Measurements from ENCODE around the gene CKAP5.
A peak's percentile ranks its signal among the peaks of the same experiment; 100 is the strongest.

Gene CKAP5

DNA sequence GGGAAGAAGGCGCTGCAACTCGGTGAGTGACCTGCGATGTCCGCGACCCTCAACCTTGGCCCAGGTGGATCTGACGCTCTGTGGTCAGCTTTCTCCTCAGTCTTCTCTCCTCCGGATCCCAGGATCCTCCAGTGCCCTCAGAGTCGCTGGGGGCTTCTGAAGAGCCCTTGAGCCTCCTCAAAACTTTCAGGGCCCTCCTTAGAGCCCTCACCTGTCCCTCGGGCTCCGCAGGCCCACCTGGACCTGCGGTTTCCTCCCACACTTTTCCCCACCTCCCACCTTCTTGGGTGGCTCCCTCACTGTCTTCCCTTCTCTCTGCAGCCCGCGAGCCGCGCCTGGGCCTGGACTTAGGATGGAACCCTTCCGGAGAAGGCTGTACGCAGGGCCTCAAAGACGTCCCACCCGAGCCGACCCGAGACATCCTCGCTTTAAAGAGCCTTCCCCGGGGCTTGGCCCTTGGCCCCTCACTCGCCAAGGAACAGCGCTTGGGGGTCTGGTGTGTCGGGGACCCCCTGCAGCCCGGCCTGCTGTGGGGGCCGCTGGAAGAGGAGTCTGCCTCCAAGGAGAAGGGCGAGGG lies 144.9 kb downstream of the CKAP5 start:
- peaks cover 23% of the 10 kb centered on the region for H3K4me1 ChIP-seq (ENCODE audit: control insufficient read depth, insufficient read depth, low read length)
- peak overlapping the region; percentile 90 for H3K9ac ChIP-seq (ENCODE audit: low read length)
- H3K36me3 ChIP-seq (ENCODE audit: control insufficient read depth, insufficient read depth, low read length), result peaks cover 26% of the 10 kb centered on the region
- H3K27me3 ChIP-seq (ENCODE audit: control insufficient read depth, insufficient read depth, low read length), result no peaks in the 10 kb centered on the region
- H3K4me3 ChIP-seq (ENCODE audit: low read length), result peak overlapping the region; percentile 65
- H3K9me3 ChIP-seq (ENCODE audit: control insufficient read depth, low read length), result no peaks in the 10 kb centered on the region

DNA sequence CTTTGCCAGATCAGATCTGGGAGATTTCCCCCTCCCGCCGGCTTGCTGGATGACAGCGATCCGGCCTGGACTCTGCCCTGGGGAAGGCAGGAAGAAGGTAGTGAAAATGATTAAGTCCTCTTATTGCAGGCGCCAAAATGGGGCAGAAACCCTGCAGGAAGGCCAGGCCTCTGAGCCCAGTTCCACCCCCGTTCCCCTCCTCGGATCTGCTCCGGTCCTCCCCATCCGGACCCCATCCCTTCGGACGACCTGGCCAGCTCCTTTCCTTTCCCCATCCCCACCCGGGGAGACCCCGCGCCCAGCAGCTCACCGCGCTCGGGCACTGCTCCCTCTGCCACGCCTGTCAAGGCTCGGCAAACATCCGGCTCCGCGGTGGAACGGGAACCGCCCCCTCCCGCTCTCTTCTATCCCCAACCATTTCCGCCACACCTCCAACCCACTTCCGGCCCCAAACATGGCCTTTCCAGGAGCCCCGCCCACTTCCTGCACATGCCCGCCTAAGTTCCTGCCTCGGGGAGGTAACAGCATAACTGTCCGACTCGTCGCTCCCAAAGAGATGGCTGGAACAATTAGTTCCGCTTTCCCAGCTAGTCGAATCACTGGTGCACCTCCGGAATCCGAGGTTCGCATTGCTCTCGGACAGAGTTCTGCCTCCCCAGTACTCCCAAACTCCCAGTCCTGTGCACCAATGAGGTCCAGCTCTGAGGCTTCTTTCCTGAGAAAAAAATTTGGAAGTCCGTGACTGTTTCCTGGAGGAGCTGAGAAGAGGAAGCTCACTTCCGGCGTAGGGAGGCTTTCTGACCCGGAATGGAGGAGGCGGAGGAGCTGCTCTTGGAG lies 145.6 kb downstream of the CKAP5 start, which contains the start of the genes ARHGAP1 and ZNF408:
TSS of gene ARHGAP1 (minus strand) at position 379 of the 837 bp plus-strand sequence. CDS start 4,512 bp downstream, outside the sequence.
TSS of gene ZNF408 (plus strand) at position 791 of the 837 bp plus-strand sequence. CDS start at position 808, 17 bp downstream.
- no peaks in the 10 kb centered on the region for H3K9me3 ChIP-seq (ENCODE audit: control insufficient read depth, low read length)
- peak within 1 kb of the TSS; percentile 90 for H3K9ac ChIP-seq (ENCODE audit: low read length)
- H3K4me3 ChIP-seq (ENCODE audit: low read length), result peak within 1 kb of the TSS; percentile 65
- peaks cover 24% of the 10 kb centered on the region for H3K36me3 ChIP-seq (ENCODE audit: control insufficient read depth, insufficient read depth, low read length)
- H3K27me3 ChIP-seq (ENCODE audit: control insufficient read depth, insufficient read depth, low read length), result no peaks in the 10 kb centered on the region
- peaks cover 23% of the 10 kb centered on the region for H3K4me1 ChIP-seq (ENCODE audit: control insufficient read depth, insufficient read depth, low read length)

DNA sequence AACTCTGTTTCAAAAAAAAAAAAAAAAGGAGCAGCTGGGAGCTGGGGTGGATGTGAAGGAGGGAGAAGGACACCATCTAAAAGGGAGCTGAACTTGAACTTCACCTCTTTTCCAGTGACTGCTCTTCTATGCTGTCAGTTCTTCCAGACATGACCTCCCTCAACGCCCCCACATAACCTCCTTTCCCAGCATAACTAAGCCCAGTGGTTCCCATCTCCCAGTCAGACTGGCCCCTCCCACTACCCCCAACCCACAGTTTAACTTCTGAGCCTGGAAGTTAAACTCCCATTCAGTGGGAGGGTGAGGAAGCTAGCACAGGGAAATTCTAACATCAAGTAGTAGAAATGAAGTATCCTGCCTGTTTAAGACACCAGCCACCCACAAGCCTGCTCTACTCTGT lies 147.5 kb downstream of the CKAP5 start:
- no peaks in the 10 kb centered on the region for H3K27me3 ChIP-seq (ENCODE audit: control insufficient read depth, insufficient read depth, low read length)
- peaks cover 31% of the 10 kb centered on the region for H3K36me3 ChIP-seq (ENCODE audit: control insufficient read depth, insufficient read depth, low read length)
- no peak overlapping the region for H3K4me3 ChIP-seq (ENCODE audit: low read length)
- H3K4me1 ChIP-seq (ENCODE audit: control insufficient read depth, insufficient read depth, low read length), result peaks cover 34% of the 10 kb centered on the region
- no peaks in the 10 kb centered on the region for H3K9me3 ChIP-seq (ENCODE audit: control insufficient read depth, low read length)
- no peak overlapping the region for H3K9ac ChIP-seq (ENCODE audit: low read length)

DNA sequence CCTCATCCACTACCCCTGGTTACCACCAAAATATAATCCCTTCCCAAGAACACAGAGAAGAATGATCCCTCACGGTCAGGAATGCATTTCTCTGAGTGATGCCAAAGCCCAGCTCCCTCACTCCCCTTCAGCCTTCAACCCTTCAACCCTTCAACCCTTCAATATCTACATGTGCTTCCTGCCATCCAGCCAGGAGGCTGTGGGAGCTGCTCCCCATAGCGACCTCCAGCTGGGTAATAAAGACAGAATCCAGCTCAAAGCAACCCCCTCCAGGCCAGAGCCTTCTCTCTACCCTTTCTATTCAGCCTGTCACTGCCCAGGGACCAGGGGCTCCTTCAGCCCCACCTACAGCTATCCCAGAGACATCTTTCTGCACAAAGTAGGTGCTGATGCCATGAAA lies 148.4 kb downstream of the CKAP5 start:
- Histone ChIP-seq H3K4me1 (ENCODE audit: control insufficient read depth, insufficient read depth, low read length) (peaks cover 34% of the 10 kb centered on the region), H3K36me3 (ENCODE audit: control insufficient read depth, insufficient read depth, low read length) (peaks cover 28% of the 10 kb centered on the region), H3K4me3 (ENCODE audit: low read length) (no peak overlapping the region), H3K9ac (ENCODE audit: low read length) (peak overlapping the region; percentile 51), H3K27me3 (ENCODE audit: control insufficient read depth, insufficient read depth, low read length) (no peaks in the 10 kb centered on the region), H3K9me3 (ENCODE audit: control insufficient read depth, low read length) (no peaks in the 10 kb centered on the region)

DNA sequence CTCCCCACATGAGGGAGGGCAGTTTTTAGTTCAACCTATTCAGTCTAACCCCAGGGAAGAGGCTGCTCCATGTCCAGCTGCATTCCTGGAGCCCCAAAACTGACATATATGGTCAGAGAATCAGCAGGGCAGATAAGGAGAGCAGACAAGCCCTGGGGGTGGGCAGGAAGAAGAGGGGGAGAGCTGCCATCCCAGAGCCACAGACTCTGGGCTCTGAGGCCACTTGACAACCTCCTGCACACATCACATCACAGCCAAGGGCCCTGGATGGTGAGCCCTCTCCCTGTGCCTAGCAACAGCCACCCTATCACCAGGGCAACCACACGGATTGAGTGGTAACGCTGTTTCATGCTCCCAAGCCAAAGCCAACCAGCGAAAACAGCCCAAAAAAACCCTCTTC lies 148.8 kb downstream of the CKAP5 start:
- Histone ChIP-seq H3K9ac (ENCODE audit: low read length) (peak overlapping the region; percentile 51), H3K4me3 (ENCODE audit: low read length) (no peak overlapping the region), H3K4me1 (ENCODE audit: control insufficient read depth, insufficient read depth, low read length) (peaks cover 34% of the 10 kb centered on the region), H3K36me3 (ENCODE audit: control insufficient read depth, insufficient read depth, low read length) (peaks cover 25% of the 10 kb centered on the region), H3K9me3 (ENCODE audit: control insufficient read depth, low read length) (no peaks in the 10 kb centered on the region), H3K27me3 (ENCODE audit: control insufficient read depth, insufficient read depth, low read length) (no peaks in the 10 kb centered on the region)

DNA sequence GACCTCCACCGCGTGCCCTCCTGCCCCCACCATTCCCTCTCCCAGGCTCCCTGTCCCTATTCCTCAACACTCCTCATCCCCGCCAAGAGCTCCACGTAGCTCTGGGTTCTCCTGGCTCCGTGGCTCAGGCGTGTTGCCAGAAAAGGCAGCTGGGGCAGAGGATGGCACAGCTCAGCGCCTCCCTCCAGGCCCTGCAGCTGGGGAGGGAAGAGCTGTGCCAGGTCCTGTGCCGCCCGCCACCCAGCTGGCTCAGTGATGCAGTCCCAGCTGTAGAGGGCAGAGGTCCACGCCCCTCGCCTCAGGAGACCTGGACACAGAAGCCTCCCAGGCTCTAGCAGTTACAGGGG lies 149.9 kb downstream of the CKAP5 start:
- no peaks in the 10 kb centered on the region for H3K9me3 ChIP-seq (ENCODE audit: control insufficient read depth, low read length)
- no peaks in the 10 kb centered on the region for H3K27me3 ChIP-seq (ENCODE audit: control insufficient read depth, insufficient read depth, low read length)
- H3K4me1 ChIP-seq (ENCODE audit: control insufficient read depth, insufficient read depth, low read length), result peaks cover 31% of the 10 kb centered on the region
- H3K9ac ChIP-seq (ENCODE audit: low read length), result no peak overlapping the region
- peaks cover 25% of the 10 kb centered on the region for H3K36me3 ChIP-seq (ENCODE audit: control insufficient read depth, insufficient read depth, low read length)
- H3K4me3 ChIP-seq (ENCODE audit: low read length), result no peak overlapping the region

DNA sequence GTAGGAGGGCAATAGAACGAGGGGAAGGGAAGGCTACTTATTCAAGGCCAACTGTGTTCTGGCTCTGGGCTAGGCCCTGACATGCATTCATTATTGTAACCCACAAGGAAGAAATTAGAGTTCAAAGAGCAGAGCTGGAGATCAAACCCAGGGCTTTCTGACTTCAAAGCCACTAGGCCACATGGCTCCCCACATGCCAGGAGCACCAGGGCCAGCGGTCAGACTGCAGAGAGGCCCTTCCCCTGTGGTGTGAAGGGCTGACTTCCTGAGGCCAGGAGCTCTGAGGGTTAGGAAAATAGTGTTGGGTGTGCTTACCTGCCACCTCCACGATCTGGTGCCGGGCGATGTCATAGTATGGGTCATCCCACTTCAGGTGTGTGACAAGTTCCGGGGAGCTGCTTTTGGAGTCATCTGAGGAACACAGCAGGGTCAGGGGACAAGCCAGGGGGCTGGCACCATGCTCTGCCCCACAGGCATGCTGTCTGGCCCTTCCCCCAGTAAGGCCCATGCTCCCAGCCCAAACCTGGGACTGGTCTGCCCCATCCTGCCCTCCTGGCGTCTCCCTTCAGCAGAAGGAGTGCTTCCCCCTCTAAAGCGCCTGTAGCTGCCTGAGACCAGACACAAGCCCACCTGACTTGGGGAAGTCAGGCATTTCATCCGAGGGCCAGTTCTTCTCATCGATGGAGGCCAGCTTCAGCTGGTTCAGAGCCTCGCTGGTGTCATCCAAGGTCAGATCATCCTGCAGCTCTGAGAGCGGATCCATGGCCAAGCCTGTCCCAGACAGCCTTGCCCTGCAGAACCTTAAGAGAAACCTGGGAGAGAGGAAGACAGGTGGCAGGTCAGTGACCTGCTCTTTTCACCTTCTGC lies 150.5 kb downstream of the CKAP5 start:
- Histone ChIP-seq H3K4me3 (ENCODE audit: low read length) (no peak overlapping the region), H3K4me1 (ENCODE audit: control insufficient read depth, insufficient read depth, low read length) (peaks cover 31% of the 10 kb centered on the region), H3K9ac (ENCODE audit: low read length) (no peak overlapping the region), H3K27me3 (ENCODE audit: control insufficient read depth, insufficient read depth, low read length) (no peaks in the 10 kb centered on the region), H3K36me3 (ENCODE audit: control insufficient read depth, insufficient read depth, low read length) (peaks cover 25% of the 10 kb centered on the region), H3K9me3 (ENCODE audit: control insufficient read depth, low read length) (no peaks in the 10 kb centered on the region)

DNA sequence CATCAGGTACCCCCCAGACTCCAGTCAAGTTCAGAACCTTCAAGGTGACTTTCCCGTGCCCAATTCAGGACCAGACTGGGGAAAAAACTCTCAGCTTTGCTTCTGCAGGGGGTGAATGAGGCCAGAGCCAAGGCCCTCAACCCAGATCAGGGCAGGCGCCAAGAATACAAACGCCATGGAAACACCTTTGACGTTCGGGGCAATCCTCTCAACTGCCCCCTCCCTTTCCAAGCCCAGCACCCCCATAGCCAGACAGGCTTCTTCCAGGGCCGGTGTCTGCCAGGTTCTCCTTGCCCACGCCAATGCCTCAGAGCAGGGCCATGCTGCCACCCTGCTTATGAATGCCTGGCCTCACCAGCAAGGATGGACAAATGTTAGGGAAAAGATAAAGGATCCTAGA lies 151.5 kb downstream of the CKAP5 start:
- Histone ChIP-seq H3K4me3 (ENCODE audit: low read length) (no peak overlapping the region), H3K36me3 (ENCODE audit: control insufficient read depth, insufficient read depth, low read length) (peaks cover 25% of the 10 kb centered on the region), H3K9ac (ENCODE audit: low read length) (no peak overlapping the region), H3K27me3 (ENCODE audit: control insufficient read depth, insufficient read depth, low read length) (no peaks in the 10 kb centered on the region), H3K4me1 (ENCODE audit: control insufficient read depth, insufficient read depth, low read length) (peaks cover 31% of the 10 kb centered on the region), H3K9me3 (ENCODE audit: control insufficient read depth, low read length) (no peaks in the 10 kb centered on the region)

DNA sequence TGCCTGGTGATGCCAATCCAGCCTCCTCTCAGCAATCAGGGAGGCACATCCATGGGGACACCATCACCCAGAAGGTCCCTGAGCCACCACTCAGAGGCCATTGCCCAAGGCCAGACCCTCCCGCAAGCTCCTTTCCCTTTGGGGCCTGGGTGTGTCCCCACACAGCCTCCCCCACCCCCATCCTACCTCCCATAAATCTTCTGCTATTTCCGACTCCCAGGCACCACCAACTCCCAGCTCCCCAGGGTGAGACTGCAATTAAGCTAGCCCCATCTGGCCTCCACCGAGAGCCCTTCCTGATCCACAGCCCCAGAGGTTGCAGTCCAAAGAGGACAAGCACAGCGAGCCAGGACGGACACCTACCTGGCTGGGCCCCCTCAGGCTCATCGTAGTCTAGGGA lies 152.0 kb downstream of the CKAP5 start:
- H3K4me3 ChIP-seq (ENCODE audit: low read length), result no peak overlapping the region
- peaks cover 25% of the 10 kb centered on the region for H3K36me3 ChIP-seq (ENCODE audit: control insufficient read depth, insufficient read depth, low read length)
- H3K4me1 ChIP-seq (ENCODE audit: control insufficient read depth, insufficient read depth, low read length), result peaks cover 31% of the 10 kb centered on the region
- H3K9me3 ChIP-seq (ENCODE audit: control insufficient read depth, low read length), result no peaks in the 10 kb centered on the region
- H3K9ac ChIP-seq (ENCODE audit: low read length), result no peak overlapping the region
- no peaks in the 10 kb centered on the region for H3K27me3 ChIP-seq (ENCODE audit: control insufficient read depth, insufficient read depth, low read length)

DNA sequence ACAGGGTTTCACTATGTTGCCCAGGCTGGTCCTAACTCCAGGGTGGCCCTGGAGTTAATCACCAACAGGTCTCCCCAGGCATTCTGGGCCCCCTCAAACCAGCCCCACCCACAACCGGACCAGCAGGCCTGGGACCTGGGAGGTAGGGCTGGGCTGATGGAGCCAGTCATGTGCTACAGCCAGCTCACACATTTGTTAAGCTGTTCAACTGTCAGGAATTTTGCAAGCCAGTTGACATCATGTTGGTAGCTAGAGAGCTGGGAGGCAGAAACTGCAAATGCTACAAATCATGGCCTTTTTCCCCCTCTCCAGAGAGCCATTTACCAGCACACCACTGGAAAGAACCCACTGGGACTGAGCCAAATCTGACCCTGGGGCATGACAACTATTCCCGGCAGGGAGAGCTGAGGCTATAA lies 152.5 kb downstream of the CKAP5 start:
- Histone ChIP-seq H3K4me3 (ENCODE audit: low read length) (no peak overlapping the region), H3K36me3 (ENCODE audit: control insufficient read depth, insufficient read depth, low read length) (peaks cover 25% of the 10 kb centered on the region), H3K9me3 (ENCODE audit: control insufficient read depth, low read length) (no peaks in the 10 kb centered on the region), H3K4me1 (ENCODE audit: control insufficient read depth, insufficient read depth, low read length) (peaks cover 27% of the 10 kb centered on the region), H3K27me3 (ENCODE audit: control insufficient read depth, insufficient read depth, low read length) (no peaks in the 10 kb centered on the region), H3K9ac (ENCODE audit: low read length) (no peak overlapping the region)
